Erythroblast (primary cell): ENCODE results near the gene TRIM27.

Experiments
- GATA1 ChIP-seq: IDR thresholded peaks from 2 replicates; pipeline ENCODE4 v1.6.1; 2011; ENCODE audit warnings: low read depth, mild to moderate bottlenecking, control low read depth, low read length, moderate library complexity
- POLR2A ChIP-seq: IDR thresholded peaks from 2 replicates; pipeline ENCODE4 v1.6.1; 2011; ENCODE audit warnings: mild to moderate bottlenecking, low read length

- no peak for TF ChIP-seq POLR2A
- no peak for TF ChIP-seq GATA1
These were observed 52.2 kb downstream of the TRIM27 start for GRCh38 chr6:28871335-28872156.
